ENCODE measurements around the gene GAB2.

GAB2 gene

DNA sequence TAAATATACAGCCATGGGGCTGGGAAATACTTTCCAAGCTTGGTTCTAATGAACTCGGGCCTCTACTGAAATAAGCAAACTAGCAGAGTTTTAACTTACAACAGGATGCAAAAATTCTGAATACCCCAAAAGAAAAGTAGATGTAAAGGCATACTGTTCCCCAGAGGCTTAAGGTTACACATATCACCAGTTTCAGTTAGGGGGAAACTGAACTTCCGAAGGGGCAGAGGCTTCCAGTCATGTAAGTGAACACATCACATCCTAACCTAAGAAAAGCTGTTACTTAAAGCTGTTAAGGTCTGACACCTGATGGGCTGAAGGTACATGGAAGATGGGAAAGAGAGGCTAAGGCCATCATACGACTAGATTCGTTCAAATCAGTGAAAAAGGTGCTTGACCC is 2.3 kb downstream of the GAB2 start:
- no peak overlapping the region for H2AFZ ChIP-seq
- peaks cover 1% of the 10 kb centered on the region for H3K79me2 ChIP-seq
- H3K4me1 ChIP-seq = peaks cover 3% of the 10 kb centered on the region
- H3K36me3 ChIP-seq (ENCODE audit: control insufficient read depth, insufficient read depth, low read length) = no peaks in the 10 kb centered on the region
- TF ChIP-seq, protein P1, sequence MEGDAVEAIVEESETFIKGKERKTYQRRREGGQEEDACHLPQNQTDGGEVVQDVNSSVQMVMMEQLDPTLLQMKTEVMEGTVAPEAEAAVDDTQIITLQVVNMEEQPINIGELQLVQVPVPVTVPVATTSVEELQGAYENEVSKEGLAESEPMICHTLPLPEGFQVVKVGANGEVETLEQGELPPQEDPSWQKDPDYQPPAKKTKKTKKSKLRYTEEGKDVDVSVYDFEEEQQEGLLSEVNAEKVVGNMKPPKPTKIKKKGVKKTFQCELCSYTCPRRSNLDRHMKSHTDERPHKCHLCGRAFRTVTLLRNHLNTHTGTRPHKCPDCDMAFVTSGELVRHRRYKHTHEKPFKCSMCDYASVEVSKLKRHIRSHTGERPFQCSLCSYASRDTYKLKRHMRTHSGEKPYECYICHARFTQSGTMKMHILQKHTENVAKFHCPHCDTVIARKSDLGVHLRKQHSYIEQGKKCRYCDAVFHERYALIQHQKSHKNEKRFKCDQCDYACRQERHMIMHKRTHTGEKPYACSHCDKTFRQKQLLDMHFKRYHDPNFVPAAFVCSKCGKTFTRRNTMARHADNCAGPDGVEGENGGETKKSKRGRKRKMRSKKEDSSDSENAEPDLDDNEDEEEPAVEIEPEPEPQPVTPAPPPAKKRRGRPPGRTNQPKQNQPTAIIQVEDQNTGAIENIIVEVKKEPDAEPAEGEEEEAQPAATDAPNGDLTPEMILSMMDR (IDR thresholded peaks at IDR 0.05) = no peak
- H3K9ac ChIP-seq = no peak overlapping the region
- no peaks in the 10 kb centered on the region for H3K27me3 ChIP-seq (ENCODE audit: control insufficient read depth, insufficient read depth, low read length)
- H3K9me3 ChIP-seq (ENCODE audit: control insufficient read depth, low read length) = no peaks in the 10 kb centered on the region
- H3K27ac ChIP-seq = no peak overlapping the region
- H3K4me3 ChIP-seq (ENCODE audit: low read depth, low read length) = no peak overlapping the region
- no peak overlapping the region for H3K4me2 ChIP-seq (ENCODE audit: low read length)

DNA sequence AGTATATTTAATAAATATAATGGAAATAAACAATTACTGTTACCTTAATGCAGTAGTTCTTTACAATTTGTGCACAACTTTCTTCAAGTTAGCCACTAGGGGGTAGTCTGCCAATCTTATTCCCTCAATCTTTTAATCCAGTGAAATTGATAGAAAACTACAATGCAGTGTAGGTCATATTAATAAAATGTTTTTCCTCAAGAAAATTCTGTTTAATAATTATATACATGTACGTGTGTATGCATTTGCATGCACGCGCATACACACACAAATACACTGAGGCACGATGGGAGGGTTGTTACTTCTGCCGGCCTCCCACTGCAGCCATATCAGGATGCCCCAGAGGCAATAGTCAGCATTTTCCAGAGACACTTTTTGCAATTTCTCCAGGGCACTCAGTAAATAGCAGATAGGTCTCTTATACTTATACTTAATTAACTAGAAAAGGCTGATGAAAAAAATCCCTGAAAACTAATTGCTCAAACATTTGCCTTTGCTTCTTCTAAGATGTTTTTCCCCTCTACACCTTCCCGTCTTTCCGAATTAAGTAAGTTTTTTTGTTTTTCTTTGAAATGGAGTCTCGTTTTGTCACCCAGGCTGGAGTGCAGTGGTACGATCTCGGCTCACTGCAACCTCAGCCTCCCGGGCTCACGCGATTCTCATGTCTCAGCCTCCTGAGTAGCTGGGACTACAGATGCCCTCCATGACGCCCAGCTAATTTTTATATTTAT is 3.1 kb downstream of the GAB2 start:
- H3K4me1 ChIP-seq = peaks cover 3% of the 10 kb centered on the region
- H3K27ac ChIP-seq = no peak overlapping the region
- H3K27me3 ChIP-seq (ENCODE audit: control insufficient read depth, insufficient read depth, low read length) = no peaks in the 10 kb centered on the region
- H3K36me3 ChIP-seq (ENCODE audit: control insufficient read depth, insufficient read depth, low read length) = no peaks in the 10 kb centered on the region
- H3K4me3 ChIP-seq (ENCODE audit: low read depth, low read length) = no peak overlapping the region
- H2AFZ ChIP-seq = no peak overlapping the region
- no peak overlapping the region for H3K9ac ChIP-seq
- TF ChIP-seq, protein P1 (IDR thresholded peaks at IDR 0.05) = peak; percentile 39
- H3K79me2 ChIP-seq = peaks cover 2% of the 10 kb centered on the region
- H3K4me2 ChIP-seq (ENCODE audit: low read length) = no peak overlapping the region
- no peaks in the 10 kb centered on the region for H3K9me3 ChIP-seq (ENCODE audit: control insufficient read depth, low read length)

DNA sequence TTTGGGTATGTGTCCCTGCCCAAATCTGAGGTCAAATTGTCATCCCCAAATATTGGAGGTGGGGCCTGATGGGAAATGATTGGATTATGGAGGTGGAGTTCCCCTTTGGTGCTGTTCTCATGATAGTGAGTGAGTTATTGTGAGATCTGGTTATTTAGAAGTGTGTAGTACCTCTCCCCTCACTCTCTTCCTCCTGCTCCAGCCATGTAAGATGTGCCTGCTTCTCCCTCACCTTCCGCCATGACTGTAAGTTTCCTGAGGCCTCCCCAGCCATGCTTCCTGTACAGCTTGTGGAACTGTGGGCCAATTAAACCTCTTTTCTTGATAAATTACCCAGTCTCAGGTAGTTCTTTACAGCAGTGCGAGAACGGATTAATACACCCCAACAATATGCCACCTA is 9.0 kb downstream of the GAB2 start:
- H3K79me2 ChIP-seq = peaks cover 14% of the 10 kb centered on the region
- no peak overlapping the region for H3K27ac ChIP-seq
- TF ChIP-seq, protein P1 (IDR thresholded peaks at IDR 0.05) = no peak
- H3K9me3 ChIP-seq (ENCODE audit: control insufficient read depth, low read length) = no peaks in the 10 kb centered on the region
- H3K4me3 ChIP-seq (ENCODE audit: low read depth, low read length) = no peak overlapping the region
- no peaks in the 10 kb centered on the region for H3K4me1 ChIP-seq
- no peak overlapping the region for H3K9ac ChIP-seq
- H2AFZ ChIP-seq = no peak overlapping the region
- no peaks in the 10 kb centered on the region for H3K27me3 ChIP-seq (ENCODE audit: control insufficient read depth, insufficient read depth, low read length)
- H3K4me2 ChIP-seq (ENCODE audit: low read length) = no peak overlapping the region
- no peaks in the 10 kb centered on the region for H3K36me3 ChIP-seq (ENCODE audit: control insufficient read depth, insufficient read depth, low read length)

DNA sequence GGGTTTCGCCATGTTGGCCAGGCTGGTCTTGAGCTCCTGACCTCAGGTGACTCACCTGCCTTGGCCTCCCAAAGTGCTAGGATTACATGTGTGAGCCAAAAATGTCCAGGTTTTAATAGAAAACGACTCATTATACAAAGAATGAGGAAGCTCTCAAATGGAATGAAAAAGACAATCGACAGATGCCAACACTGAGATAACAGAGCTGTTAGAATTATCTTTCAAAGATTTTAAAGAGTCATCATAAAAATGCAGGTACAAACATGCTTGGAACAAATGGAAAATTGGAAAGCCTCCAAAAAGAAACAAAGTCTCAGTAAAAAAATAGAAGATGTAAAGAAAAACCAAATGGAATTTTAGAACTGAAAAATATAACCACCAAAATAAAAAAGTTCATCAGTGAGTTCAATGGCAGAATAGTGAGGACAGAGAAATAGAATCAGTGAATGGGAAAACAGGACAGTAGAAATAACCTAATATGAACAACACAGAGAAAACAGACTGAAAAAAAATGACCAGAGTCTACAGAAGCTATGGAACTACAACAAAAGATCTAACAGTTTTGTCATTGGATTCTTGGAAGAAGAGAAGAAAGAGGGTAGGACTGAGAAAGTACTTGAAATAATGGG is 10.9 kb downstream of the GAB2 start:
- Histone ChIP-seq H3K4me2 (ENCODE audit: low read length) (no peak overlapping the region), H3K79me2 (peaks cover 14% of the 10 kb centered on the region), H3K4me3 (ENCODE audit: low read depth, low read length) (no peak overlapping the region), H3K36me3 (ENCODE audit: control insufficient read depth, insufficient read depth, low read length) (no peaks in the 10 kb centered on the region), H3K27me3 (ENCODE audit: control insufficient read depth, insufficient read depth, low read length) (no peaks in the 10 kb centered on the region), H2AFZ (no peak overlapping the region), H3K4me1 (no peaks in the 10 kb centered on the region), H3K9me3 (ENCODE audit: control insufficient read depth, low read length) (no peaks in the 10 kb centered on the region), H3K9ac (no peak overlapping the region), H3K27ac (no peak overlapping the region)
- TF ChIP-seq, protein P1 (IDR thresholded peaks at IDR 0.05) = no peak
